ENCODE data around the gene TMEM184B.

Gene TMEM184B

GRCh38 chr22:38221908-38222796, 50.7 kb downstream of the TMEM184B start:
- DNase-seq, result no peak

- no peak for DNase-seq
These were observed 51.4 kb downstream of the TMEM184B start for GRCh38 chr22:38221407-38221806.

GRCh38 chr22:38220653-38221386, 52.0 kb downstream of the TMEM184B start:
- no peak for DNase-seq

GRCh38 chr22:38220163-38220562, 52.6 kb downstream of the TMEM184B start:
- no peak for DNase-seq

GRCh38 chr22:38219632-38220031, 53.2 kb downstream of the TMEM184B start:
- DNase-seq, result no peak

- no peak for DNase-seq
These were observed 53.9 kb downstream of the TMEM184B start for GRCh38 chr22:38218661-38219622.

GRCh38 chr22:38215156-38216038, 57.4 kb downstream of the TMEM184B start:
- DNase-seq, result no peak

- DNase-seq, result peak; percentile 43
These were observed 58.3 kb downstream of the TMEM184B start for GRCh38 chr22:38214302-38215056.

GRCh38 chr22:38213990-38214301, 58.9 kb downstream of the TMEM184B start:
- no peak for DNase-seq

GRCh38 chr22:38213319-38213989, 59.4 kb downstream of the TMEM184B start:
- peak; percentile 83 for DNase-seq

GRCh38 chr22:38212442-38212841, 60.4 kb downstream of the TMEM184B start:
- no peak for DNase-seq

- DNase-seq, result no peak
These were observed 61.3 kb downstream of the TMEM184B start for GRCh38 chr22:38211556-38211955.

- peak; percentile 17 for DNase-seq
These were observed 64.2 kb downstream of the TMEM184B start for GRCh38 chr22:38208551-38208968.

GRCh38 chr22:38207898-38208432, 64.8 kb downstream of the TMEM184B start:
- DNase-seq, result no peak

GRCh38 chr22:38205261-38206128, 67.3 kb downstream of the TMEM184B start:
- DNase-seq, result no peak

GRCh38 chr22:38204784-38205183, 68.0 kb downstream of the TMEM184B start:
- DNase-seq, result peak; percentile 79

GRCh38 chr22:38203855-38204514, 68.8 kb downstream of the TMEM184B start:
- DNase-seq, result peak; percentile 49

GRCh38 chr22:38203090-38203810, 69.6 kb downstream of the TMEM184B start:
- no peak for DNase-seq

All from MV-4-11 (cell line).